Tibial artery (tissue), 4 donors: ENCODE data around the gene ESYT2.

ENCODE experiments used
- DNase-seq, 2 donors: peaks; one replicate each; pipeline ENCODE4 v3.0.0-alpha.2; 2019
- H3K27ac ChIP-seq, 2 donors: fragments of 200-600 bp; sonication (generic) in 1 of 2; 1 replicate in 1 of 2; 2 replicates in 1 of 2; pipeline ENCODE4 v1.5.1; 2018 to 2019; ENCODE audit warnings: mild to moderate bottlenecking in 1 of 2
- H3K27me3 ChIP-seq, 2 donors: fragments of 200-600 bp; sonication (generic) in 1 of 2; one replicate each; pipeline versions ENCODE4 v1.5.1 to v1.6.0; 2016 to 2019
- H3K36me3 ChIP-seq, 3 donors: fragments of 200-600 bp; sonication (generic) in 2 of 3; one replicate each; pipeline ENCODE4 v1.5.1; 2016 to 2019; ENCODE audit warnings: mild to moderate bottlenecking in 2 of 3
- H3K4me1 ChIP-seq, 4 donors: fragments of 200-600 bp; sonication (generic) in 2 of 4; 1 replicate in 3 of 4; 2 replicates in 1 of 4; pipeline ENCODE4 v1.5.1; 2016 to 2019
- H3K4me3 ChIP-seq, 2 donors: fragments of 200-600 bp; sonication (generic) in 1 of 2; 1 replicate in 1 of 2; 2 replicates in 1 of 2; pipeline ENCODE4 v1.5.1; 2018 to 2019; ENCODE audit warnings: mild to moderate bottlenecking in 2 of 2
- H3K9me3 ChIP-seq, 3 donors: fragments of 200-600 bp; sonication (generic) in 1 of 3; one replicate each; pipeline ENCODE4 v1.5.1; 2016 to 2019
- intact Hi-C: fragments of 100-400 bp; cut with DNase I; formaldehyde crosslinking; loops from one replicate; pipeline ENCODE4 v1.15.0; 2023; ENCODE audit warnings: low total_unique reads
- TF ChIP-seq, protein P1 (sequence below), 2 experiments: fragments of 200-600 bp in 1 of 2; fragments of 450-650 bp in 1 of 2; IDR thresholded peaks; one replicate each; pipeline ENCODE4 v1.5.1; 2017 to 2019; ENCODE audit warnings: antibody characterized with exemption in 2 of 2, mild to moderate bottlenecking in 1 of 2, moderate library complexity in 1 of 2

The ESYT2 gene

DNA sequence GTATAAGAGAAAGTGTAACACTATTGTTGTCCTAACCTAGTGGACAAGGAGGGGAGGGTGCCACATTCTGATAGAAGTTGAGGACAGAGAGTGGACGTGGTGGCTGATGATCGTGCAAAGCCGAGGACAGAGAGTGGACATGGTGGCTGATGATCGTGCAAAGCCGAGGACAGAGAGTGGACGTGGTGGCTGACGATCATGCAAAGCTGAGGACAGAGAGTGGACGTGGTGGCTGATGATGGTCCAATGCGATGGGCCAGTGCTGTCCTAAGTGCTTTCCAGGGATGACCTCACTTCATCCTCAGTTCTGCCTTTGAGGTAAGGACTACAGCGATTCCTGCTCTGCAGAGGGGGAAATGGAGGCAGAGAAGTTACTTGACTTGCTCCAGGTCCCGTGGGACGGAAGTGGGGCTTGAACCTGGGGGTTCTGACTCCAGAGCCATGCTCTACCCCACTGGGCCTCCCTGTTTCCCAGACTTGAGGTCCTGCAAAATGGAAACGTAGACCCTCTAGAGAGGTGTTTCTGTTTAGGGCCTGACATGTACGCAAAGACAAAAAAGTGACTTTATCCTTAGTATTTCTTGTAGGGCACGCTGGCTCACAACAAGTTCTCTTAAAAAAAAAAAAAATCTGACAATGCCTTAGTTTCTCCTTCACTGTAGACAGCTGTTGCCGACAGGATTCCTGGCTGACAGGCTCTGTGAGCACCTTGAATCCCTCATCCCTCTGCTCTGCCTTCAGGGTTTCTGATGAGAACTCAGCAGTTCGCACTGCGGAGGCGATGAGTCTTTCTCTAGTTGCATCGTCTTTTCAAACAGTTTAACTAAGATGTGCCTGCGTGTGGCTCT is 104.4 kb downstream of the ESYT2 start:
- Histone ChIP-seq H3K4me3 (no peak overlapping the region), H3K27me3 (no peaks in the 10 kb centered on the region), H3K4me1 (no peaks in the 10 kb centered on the region), H3K9me3 (no peaks in the 10 kb centered on the region), H3K36me3 (peaks cover 0 to 5% (median 4%) of the 10 kb centered on the region in 3 donors), H3K27ac (no peak overlapping the region)
- intact Hi-C loops, result no loop called here
- DNase-seq, result no peak
- TF ChIP-seq, protein P1, sequence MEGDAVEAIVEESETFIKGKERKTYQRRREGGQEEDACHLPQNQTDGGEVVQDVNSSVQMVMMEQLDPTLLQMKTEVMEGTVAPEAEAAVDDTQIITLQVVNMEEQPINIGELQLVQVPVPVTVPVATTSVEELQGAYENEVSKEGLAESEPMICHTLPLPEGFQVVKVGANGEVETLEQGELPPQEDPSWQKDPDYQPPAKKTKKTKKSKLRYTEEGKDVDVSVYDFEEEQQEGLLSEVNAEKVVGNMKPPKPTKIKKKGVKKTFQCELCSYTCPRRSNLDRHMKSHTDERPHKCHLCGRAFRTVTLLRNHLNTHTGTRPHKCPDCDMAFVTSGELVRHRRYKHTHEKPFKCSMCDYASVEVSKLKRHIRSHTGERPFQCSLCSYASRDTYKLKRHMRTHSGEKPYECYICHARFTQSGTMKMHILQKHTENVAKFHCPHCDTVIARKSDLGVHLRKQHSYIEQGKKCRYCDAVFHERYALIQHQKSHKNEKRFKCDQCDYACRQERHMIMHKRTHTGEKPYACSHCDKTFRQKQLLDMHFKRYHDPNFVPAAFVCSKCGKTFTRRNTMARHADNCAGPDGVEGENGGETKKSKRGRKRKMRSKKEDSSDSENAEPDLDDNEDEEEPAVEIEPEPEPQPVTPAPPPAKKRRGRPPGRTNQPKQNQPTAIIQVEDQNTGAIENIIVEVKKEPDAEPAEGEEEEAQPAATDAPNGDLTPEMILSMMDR (IDR thresholded peaks at IDR 0.05), result no peak

DNA sequence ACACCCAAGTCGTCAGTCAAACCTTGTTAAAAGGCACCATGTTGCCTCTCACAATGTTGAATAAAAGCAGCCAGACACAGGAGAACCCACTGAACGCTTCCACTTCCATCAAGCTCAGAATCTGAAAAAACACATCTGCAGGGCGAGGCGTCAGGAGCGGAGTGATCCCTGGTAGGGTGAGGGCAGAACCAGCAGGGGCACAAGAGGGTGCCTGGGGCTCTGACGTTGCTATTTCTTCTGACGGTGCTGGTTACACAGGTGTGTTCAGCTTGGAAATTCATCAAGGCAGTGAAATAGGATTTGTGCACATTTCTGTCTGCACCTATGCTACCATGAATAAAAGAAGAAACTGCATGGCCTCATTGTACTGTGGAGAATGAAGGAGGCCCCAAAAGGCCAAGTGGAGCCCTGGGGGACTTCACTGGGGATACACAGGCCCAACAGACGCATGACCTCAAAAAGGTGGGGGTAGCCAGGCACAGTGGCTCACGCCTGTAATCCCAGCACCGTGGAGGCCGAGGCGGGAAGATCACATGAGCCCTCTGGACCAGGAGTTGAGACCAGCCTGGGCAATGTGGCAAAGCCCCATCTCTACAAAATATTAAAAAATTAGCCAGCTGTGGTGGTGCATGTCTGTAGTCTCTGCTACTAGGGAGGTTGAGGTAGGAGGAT is 105.5 kb downstream of the ESYT2 start:
- DNase-seq, result no peak
- Histone ChIP-seq H3K27me3 (no peaks in the 10 kb centered on the region), H3K36me3 (no peaks in the 10 kb centered on the region), H3K27ac (no peak overlapping the region), H3K9me3 (no peaks in the 10 kb centered on the region), H3K4me1 (no peaks in the 10 kb centered on the region), H3K4me3 (no peak overlapping the region)
- intact Hi-C loops, result no loop called here
- TF ChIP-seq, protein P1 (IDR thresholded peaks at IDR 0.05), result no peak

DNA sequence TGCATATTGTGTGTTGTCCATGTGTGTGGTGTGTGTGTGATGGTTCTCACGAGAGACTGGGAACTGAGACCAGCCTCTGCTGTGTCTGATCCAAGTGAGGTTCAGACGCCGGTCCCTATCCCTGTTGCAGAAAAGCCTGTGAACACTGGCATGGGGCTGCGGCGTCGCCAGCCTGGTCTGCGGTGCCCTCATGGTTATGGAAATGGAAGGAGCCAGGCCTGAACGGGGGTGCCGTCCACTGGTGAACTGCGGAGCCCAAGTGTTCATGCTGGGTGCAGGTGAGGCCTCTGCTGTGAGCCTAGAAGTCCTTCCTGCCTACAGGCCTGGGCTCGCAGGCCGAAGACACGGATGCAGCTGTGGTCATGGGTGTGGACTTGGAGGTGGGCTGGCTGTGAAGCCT is 106.0 kb downstream of the ESYT2 start:
- Histone ChIP-seq H3K27ac (no peak overlapping the region), H3K36me3 (no peaks in the 10 kb centered on the region), H3K4me3 (no peak overlapping the region), H3K9me3 (no peaks in the 10 kb centered on the region), H3K4me1 (no peaks in the 10 kb centered on the region), H3K27me3 (no peaks in the 10 kb centered on the region)
- no peak for DNase-seq
- intact Hi-C loops, result no loop called here
- TF ChIP-seq, protein P1 (IDR thresholded peaks at IDR 0.05), result no peak

DNA sequence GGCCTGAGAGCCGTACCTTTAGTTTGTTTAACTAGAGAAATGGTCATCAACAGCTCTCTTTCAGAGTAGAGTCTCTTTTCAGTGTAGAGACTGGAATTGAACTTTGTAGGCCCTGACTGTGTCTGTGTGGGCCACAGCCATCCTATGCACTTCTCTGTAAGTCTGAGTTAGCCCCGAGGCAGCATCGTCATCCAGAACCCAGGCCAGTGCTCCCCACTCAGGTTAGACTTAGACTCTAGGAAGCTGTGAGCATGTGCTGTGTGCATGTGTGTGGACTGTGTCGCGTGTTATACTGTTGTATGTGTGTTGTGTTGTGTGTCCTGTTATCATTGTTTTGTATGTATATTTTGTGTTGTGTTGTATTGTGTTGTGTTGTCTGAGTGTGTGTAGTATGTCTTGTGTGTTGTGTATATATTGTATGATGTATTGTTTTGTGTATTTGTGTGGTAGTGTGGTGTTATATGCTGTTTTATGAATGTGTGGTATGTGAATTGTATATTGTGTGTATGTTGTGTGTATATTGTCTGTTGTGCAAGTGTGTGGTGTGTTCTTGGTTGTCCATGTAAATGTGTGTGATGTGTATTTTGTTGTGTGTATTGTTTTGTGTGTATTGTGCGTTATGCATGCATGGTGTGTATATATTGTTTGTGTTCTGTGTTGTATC is 106.6 kb downstream of the ESYT2 start:
- Histone ChIP-seq H3K27me3 (no peaks in the 10 kb centered on the region), H3K27ac (no peak overlapping the region), H3K4me1 (no peaks in the 10 kb centered on the region), H3K9me3 (no peaks in the 10 kb centered on the region), H3K4me3 (no peak overlapping the region), H3K36me3 (no peaks in the 10 kb centered on the region)
- DNase-seq, result no peak
- intact Hi-C loops, result no loop called here
- TF ChIP-seq, protein P1 (IDR thresholded peaks at IDR 0.05), result no peak

DNA sequence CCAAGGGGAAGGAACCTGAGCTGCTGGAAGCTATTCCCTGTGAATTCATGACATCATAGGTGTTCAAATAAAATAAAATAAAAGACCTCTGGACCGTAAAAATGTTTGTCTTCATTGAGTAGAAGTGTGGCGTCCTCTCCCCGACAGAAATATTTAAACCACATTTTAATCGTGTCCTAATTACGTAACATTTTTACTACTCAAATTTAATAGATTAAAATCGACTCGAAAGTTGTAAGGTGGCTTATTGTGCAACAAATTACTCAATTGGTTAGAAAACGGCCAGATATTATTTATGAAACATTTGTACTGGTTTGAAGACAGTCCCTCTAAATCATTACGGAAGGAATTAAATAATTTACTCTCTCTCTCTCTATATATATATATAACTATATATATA is 109.2 kb downstream of the ESYT2 start:
- no peak overlapping the region for H3K4me3 ChIP-seq

More for the DNA sequence above, 109.2 kb downstream of the ESYT2 start:
- Histone ChIP-seq H3K27ac (no peak overlapping the region), H3K4me1 (no peaks in the 10 kb centered on the region), H3K27me3 (no peaks in the 10 kb centered on the region), H3K36me3 (no peaks in the 10 kb centered on the region), H3K9me3 (no peaks in the 10 kb centered on the region)
- DNase-seq, result no peak
- intact Hi-C loops, result no loop called here
- TF ChIP-seq, protein P1 (IDR thresholded peaks at IDR 0.05), result no peak
